Measurements from ENCODE around the gene SLC10A3. TPM values are rescaled to one million over a fixed set of nuclear protein-coding genes. Genes with fewer than 3 reads are reported as not detected.

The SLC10A3 gene
- total and polyA plus RNA-seq, 3 donors from 2014 or later, result 22.4 to 26.5 (median 25.0) TPM

DNA sequence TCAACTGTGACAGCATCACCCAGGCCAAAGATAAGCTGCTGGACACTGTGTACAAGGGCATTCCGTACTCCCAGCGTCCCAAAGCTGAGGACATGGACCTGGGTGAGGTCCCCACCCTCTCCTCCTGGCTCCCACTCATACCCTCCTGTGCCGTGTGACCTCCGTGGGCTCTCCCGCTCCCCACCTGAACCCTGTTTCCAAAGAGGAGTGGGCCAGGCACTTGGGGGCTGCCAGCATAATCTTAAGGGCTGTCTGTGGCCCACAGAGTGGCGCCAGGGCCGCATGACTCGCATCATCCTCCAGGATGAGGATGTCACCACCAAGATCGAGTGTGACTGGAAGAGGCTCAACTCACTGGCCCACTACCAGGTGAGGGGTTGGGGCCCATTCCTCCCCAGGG is 21.3 kb downstream of the SLC10A3 start:
- TF ChIP-seq POLR2A (IDR thresholded peaks at IDR 0.05) (no peak), CTCF (IDR thresholded peaks at IDR 0.05) (no peak)
- Histone ChIP-seq H3K36me3 (ENCODE audit: low read depth, missing control alignments) (no peaks in the 10 kb centered on the region), H3K4me1 (no peaks in the 10 kb centered on the region), H3K9me3 (no peaks in the 10 kb centered on the region), H3K27ac (no peak overlapping the region), H3K4me3 (no peak overlapping the region), H3K27me3 (no peaks in the 10 kb centered on the region)
- no peak for DNase-seq
- intact Hi-C loops (cut with DNase I; ENCODE audit: low total_unique reads), result no loop called here
- WGBS, 2 donors, result 70% methylated on average over 5 of the region's 9 CpGs; no CpG with 5 or more reads in 1 of the 2 donors

DNA sequence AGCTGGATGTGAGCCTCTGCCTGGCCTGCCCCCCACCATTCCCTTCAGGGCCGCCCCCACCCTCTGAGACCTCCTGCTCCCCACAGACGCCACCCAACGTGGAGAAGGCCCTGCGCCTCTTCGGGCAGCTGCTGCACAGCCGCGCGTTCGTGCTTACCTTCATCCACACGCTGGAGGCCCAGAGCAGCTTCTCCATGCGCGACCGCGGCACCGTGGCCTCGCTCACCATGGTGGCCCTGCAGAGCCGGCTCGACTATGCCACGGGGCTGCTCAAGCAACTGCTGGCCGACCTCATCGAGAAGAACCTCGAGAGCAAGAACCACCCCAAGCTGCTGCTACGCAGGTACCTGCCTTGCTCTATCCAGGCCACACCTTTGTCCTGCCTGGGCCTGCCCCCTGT is 22.2 kb downstream of the SLC10A3 start:
- WGBS, 2 donors, result 90% methylated on average over 14 of the region's 23 CpGs; no CpG with 5 or more reads in 1 of the 2 donors
- H3K9me3 ChIP-seq, result no peaks in the 10 kb centered on the region
- intact Hi-C loops (cut with DNase I; ENCODE audit: low total_unique reads), result no loop called here
- H3K36me3 ChIP-seq (ENCODE audit: low read depth, missing control alignments), result no peaks in the 10 kb centered on the region
- H3K27ac ChIP-seq, result no peak overlapping the region
- no peak for DNase-seq
- H3K4me3 ChIP-seq, result no peak overlapping the region
- TF ChIP-seq CTCF (IDR thresholded peaks at IDR 0.05) (no peak), POLR2A (IDR thresholded peaks at IDR 0.05) (no peak)
- H3K4me1 ChIP-seq, result no peaks in the 10 kb centered on the region
- no peaks in the 10 kb centered on the region for H3K27me3 ChIP-seq

- Histone ChIP-seq H3K36me3 (ENCODE audit: low read depth, missing control alignments) (no peaks in the 10 kb centered on the region), H3K27me3 (no peaks in the 10 kb centered on the region), H3K27ac (no peak overlapping the region), H3K4me3 (no peak overlapping the region), H3K4me1 (no peaks in the 10 kb centered on the region), H3K9me3 (no peaks in the 10 kb centered on the region)
- 84% methylated on average over 6 of the region's 21 CpGs; no CpG with 5 or more reads in 1 of the 2 donors for WGBS, 2 donors
- no peak for DNase-seq
- intact Hi-C loops (cut with DNase I; ENCODE audit: low total_unique reads), result no loop called here
- TF ChIP-seq POLR2A (IDR thresholded peaks at IDR 0.05), result no peak
- no peak for TF ChIP-seq CTCF (IDR thresholded peaks at IDR 0.05)
Measured at GRCh38 chrX:154467556-154467955, 22.9 kb downstream of the SLC10A3 start.

GRCh38 chrX:154466907-154467306 is 23.5 kb downstream of the SLC10A3 start:
- Histone ChIP-seq H3K27ac (no peak overlapping the region), H3K36me3 (ENCODE audit: low read depth, missing control alignments) (no peaks in the 10 kb centered on the region), H3K27me3 (no peaks in the 10 kb centered on the region), H3K4me3 (no peak overlapping the region), H3K9me3 (no peaks in the 10 kb centered on the region), H3K4me1 (no peaks in the 10 kb centered on the region)
- no peak for DNase-seq
- no peak for TF ChIP-seq CTCF (IDR thresholded peaks at IDR 0.05)
- no peak for TF ChIP-seq POLR2A (IDR thresholded peaks at IDR 0.05)
- WGBS, 2 donors, result 96% methylated on average over 11 of the region's 15 CpGs; no CpG with 5 or more reads in 1 of the 2 donors
- intact Hi-C loops (cut with DNase I; ENCODE audit: low total_unique reads), result no loop called here

DNA sequence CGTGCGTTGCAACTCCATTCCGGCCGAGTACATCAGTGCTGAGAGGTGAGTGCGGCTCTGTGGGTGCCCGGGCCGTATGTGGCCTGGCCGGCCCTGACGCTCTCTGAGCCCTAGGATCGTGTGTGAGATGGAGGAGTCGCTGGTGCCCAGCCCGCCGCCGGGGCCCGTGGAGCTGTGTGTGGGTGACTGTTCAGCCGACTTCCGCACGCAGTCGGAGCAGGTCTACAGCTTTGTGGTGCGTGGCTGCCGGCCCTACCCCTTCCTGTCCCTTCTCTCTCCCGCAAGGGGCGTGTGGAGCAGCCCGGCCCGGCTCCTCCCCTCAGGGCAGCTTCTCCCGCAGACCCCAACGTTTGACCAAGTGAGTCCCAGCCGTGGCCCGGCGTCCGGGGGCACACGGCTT is 24.4 kb downstream of the SLC10A3 start:
- TF ChIP-seq POLR2A (IDR thresholded peaks at IDR 0.05) (no peak), CTCF (IDR thresholded peaks at IDR 0.05) (no peak)
- Histone ChIP-seq H3K36me3 (ENCODE audit: low read depth, missing control alignments) (no peaks in the 10 kb centered on the region), H3K27ac (no peak overlapping the region), H3K4me3 (no peak overlapping the region), H3K4me1 (no peaks in the 10 kb centered on the region), H3K9me3 (no peaks in the 10 kb centered on the region), H3K27me3 (no peaks in the 10 kb centered on the region)
- 93% methylated on average over 18 of the region's 32 CpGs; no CpG with 5 or more reads in 1 of the 2 donors for WGBS, 2 donors
- no peak for DNase-seq
- intact Hi-C loops (cut with DNase I; ENCODE audit: low total_unique reads), result no loop called here

All from testis (tissue), 3 donors.